ENCODE data around the gene OAF.
"Not testable (repeated sequence)": the region's sequence is repeated elsewhere in the genome, so short reads cannot be mapped to it uniquely, and the experiment has no call there.

Gene OAF

DNA sequence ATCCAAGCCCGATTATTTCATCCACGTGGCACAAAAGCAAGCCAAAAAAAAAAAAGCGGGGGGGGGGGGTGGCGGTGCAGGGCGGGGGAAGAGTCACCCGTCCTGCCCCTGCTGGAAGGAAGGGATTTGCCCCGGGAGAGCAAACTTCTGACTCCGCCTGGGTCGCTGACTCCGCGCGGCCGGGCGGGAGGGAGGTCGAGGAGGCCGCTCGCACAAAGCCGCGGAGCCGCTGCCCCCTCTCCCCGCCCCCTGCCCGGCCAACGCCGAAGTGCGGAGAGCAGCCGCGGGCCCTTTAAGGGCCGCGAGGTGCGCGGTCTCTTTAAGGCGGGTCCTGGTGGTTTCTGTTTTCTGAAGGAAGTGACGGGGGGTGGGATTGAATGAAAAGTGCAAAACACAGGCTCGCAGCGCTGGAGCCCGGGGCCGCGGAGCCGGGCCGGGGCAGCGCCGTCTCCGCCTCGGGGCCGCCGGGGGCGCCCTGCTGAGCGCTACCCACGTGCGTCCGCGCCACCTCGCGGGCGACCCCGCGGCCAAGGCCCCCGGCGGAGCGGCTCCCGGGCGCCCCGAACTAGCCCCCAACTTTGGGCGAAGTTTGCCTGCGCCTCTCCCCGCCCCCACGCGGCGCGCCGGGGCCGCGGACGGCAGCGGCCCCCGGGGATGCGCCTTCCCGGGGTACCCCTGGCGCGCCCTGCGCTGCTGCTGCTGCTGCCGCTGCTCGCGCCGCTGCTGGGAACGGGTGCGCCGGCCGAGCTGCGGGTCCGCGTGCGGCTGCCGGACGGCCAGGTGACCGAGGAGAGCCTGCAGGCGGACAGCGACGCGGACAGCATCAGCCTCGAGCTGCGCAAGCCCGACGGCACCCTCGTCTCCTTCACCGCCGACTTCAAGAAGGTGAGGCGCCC is at the start of gene OAF:
TSS of gene OAF (plus strand) at position 407 of the 896 bp plus-strand sequence. CDS start at position 655, 248 bp downstream.
- DNase-seq: peak; percentile 87

GRCh38 chr11:120167659-120168058 is 43.2 kb upstream of the OAF start:
- DNase-seq: no peak

GRCh38 chr11:120168108-120168959 is 42.5 kb upstream of the OAF start:
- no peak for DNase-seq

DNA sequence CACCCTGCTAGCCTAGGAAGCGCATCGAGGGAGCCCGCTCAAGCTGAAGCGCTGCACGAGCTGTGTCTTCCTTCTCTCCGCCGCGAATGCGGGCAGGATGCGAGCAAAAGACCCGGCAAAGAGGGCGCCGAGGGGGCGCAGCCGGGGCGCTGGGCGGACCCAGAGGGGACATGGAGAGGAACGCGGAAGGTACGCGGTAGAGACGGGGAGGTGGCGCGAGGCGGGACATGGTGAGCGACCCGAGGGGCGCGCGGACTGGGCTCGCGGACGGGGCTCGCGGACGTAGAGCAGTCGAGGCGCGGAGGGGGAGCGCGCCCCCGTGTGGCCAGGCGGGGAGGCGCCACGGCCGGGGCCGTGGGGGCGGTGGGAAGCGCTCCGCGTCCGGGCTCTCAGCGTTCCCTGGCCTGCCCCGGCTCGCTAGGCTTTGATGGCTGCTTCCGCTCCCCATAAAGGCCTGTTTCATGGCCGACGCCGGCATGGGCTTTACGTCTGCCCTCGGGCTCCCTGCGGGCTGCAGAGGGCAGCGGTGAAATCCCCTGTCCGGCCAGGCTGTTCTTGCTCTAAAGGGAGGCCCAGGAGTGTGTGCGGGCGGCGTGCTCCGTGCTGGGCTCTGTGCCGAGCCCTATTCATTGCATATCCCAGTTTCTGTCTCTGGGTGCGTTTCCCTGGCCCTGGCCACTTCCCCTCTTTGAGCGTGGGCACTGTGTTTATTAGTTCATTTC is 41.7 kb upstream of the OAF start:
- peak; percentile 94 for DNase-seq

GRCh38 chr11:120169981-120170698 is 40.7 kb upstream of the OAF start:
- DNase-seq: no peak

DNA sequence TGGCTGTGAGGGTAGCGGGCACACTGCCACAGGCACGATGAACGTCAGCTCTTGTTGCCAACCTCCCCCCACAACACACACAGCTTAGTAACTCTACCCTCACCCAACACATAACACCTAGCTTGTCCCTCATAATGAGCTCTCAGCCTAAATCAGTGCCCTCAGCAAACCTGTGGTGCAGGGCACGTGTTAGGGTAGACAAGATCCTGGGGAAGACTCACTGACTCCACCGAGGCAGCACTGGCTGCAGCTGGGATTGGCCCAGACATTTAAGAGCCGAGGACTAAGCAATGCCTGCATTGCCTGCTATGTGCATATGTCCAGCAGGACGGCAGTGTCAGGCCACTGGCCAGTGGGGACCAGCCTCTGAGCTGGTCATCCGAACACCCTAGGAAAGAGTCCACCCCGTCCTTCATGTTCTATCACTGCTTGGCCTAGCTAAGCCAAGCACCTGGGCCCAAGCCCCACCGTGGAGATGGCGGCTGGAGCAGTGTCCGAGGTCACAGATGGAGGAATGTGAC is 40.0 kb upstream of the OAF start:
- DNase-seq: no peak

- peak; percentile 84 for DNase-seq
Measured at GRCh38 chr11:120172054-120172911, 38.5 kb upstream of the OAF start.

DNA sequence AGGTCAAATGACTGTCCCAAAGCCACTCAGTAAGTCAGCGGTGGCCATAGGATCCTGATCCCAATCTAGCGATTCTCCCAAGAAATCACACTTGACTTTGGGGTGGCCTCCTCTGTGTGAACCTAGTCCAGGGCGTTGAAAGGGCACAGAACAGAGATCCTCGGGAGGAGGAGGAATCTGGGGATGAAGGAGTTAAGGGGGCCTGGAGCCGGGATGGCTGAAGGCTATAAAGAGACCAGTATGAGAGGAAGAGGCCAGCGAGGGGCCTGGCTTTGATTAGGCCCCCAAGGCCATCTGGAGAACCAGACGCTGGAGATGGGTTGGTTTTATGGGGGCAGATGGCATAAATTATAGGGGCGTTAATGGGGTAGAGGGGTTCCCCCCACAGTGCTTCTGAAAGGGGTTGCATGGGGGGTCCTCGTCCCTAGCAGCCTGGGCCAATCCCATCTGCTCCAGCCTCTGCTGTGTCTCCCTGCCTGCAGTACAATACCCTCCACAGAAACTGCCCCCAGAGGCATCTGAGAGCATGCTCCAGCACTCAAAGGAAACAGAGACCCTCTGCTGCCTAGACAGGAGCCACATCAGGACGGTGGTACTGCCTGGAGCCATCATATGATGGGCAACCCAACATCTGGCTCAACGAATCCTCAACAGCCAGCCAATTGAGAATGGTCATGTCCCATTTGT is 37.7 kb upstream of the OAF start:
- no peak for DNase-seq

GRCh38 chr11:120173807-120174206 is 37.0 kb upstream of the OAF start:
- no peak for DNase-seq

DNA sequence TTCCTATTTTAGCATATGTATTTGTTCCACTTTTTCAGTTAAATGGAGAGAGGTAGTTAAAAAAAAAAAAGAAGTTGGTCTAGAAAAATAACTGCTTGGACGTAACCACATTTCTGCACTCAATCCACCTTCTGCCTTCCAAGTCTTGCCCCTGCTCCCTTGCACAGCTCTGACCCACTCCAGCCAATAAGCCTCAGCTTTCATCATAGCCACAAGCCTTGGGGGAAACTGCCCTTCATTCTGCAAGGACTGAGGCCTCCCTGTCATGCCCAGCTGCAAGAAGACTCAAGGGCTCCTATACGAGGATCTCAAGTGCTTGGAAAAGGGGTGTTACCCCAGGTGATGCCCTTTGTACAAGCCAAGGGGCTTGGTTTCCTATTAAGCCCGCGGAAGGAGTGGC is 36.0 kb upstream of the OAF start:
- DNase-seq: no peak

DNA sequence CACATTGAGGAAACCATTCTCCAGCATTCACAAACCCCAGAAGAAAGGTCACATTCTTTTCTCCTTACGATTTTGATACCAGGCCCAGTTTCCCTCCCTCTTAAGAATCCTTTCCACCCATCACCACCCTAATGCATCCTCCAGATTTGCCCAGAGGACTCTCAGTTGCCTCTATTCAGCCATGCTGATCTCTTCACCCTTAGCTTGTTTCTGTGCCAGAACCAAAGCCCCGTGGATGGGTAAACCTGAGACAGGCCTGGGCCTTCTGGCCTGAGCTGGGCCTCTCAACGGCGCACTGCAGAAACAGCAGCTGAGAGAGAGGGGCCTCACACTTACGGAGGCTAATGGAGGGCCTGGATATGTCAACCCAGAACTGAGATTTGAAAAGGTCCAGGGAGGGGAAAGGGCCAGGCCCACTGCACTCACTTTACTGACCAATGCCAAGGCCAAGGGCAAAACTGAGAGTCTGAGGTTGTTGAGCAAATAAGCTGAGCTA is 32.2 kb upstream of the OAF start:
- DNase-seq: no peak

GRCh38 chr11:120179057-120179672 is 31.7 kb upstream of the OAF start:
- no peak for DNase-seq

DNA sequence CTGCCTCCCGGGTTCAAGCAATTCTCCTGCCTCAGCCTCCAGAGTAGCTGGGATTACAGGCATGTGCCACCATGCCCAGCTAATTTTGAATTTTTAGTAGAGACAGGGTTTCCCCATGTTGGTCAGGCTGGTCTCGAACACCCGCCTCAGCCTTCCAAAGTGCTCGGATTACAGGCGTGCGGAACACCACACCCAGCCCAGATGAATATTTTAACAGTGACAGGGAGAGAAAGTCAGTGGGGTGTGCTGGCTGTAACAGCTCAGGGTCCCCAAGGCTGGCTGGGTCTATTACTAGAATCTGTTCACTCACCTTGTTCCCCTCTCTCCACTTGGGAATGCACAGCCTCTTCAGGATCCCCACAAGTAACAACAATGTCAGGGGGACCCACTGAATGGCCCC is 30.8 kb upstream of the OAF start:
- not testable (repeated sequence) for DNase-seq

GRCh38 chr11:120180551-120181232 is 30.1 kb upstream of the OAF start:
- DNase-seq: peak; percentile 70

- no peak for DNase-seq
Measured at GRCh38 chr11:120181376-120181975, 29.4 kb upstream of the OAF start.

- no peak for DNase-seq
Measured at GRCh38 chr11:120182372-120182771, 28.5 kb upstream of the OAF start.

GRCh38 chr11:120182790-120183491 is 27.9 kb upstream of the OAF start:
- no peak for DNase-seq

GRCh38 chr11:120183701-120184141 is 27.1 kb upstream of the OAF start:
- DNase-seq: no peak

All from retina (tissue), 1 donor.